ENCODE data around the gene ZNF346.

The ZNF346 gene

GRCh38 chr5:177008716-177009115, 13.8 kb upstream of the ZNF346 start:
- no peak overlapping the region for H2AK5ac ChIP-seq (ENCODE audit: low read length)
- no peak overlapping the region for H4K91ac ChIP-seq (ENCODE audit: low read depth, low read length)
- H3K18ac ChIP-seq (ENCODE audit: low read length), result no peak overlapping the region
- peaks cover 11% of the 10 kb centered on the region for H3K79me1 ChIP-seq (ENCODE audit: low read length)
- no peak overlapping the region for H3K9ac ChIP-seq (ENCODE audit: low read length)
- WGBS (ENCODE audit: extremely low coverage, insufficient coverage, insufficient read length), result no CpG with 5 or more reads among the region's 2 CpGs
- H3K36me3 ChIP-seq (ENCODE audit: control insufficient read depth in 1 of 2, insufficient read depth in 2 of 2, low read length in 2 of 2), result no peaks in the 10 kb centered on the region
- H2AFZ ChIP-seq (ENCODE audit: insufficient read depth, low read length, poor library complexity), result no peak overlapping the region
- H3K27me3 ChIP-seq (ENCODE audit: insufficient read depth, low read length), result no peaks in the 10 kb centered on the region
- no peak overlapping the region for H3K4me3 ChIP-seq (ENCODE audit: low read depth, low read length)
- H3K4me1 ChIP-seq (ENCODE audit: control insufficient read depth in 1 of 2, insufficient read depth in 2 of 2, low read length in 2 of 2), result peaks cover 2 to 5% of the 10 kb centered on the region in 2 experiments
- H3K4me2 ChIP-seq (ENCODE audit: low read length), result no peak overlapping the region
- no peak overlapping the region for H3K4ac ChIP-seq (ENCODE audit: low read depth, low read length)
- peaks cover 11% of the 10 kb centered on the region for H3K79me2 ChIP-seq (ENCODE audit: control insufficient read depth, insufficient read depth, low read length, poor library complexity)
- no peak for DNase-seq
- no peak overlapping the region for H4K12ac ChIP-seq (ENCODE audit: low read depth, low read length)
- H2BK120ac ChIP-seq (ENCODE audit: insufficient read depth, low read length, poor library complexity), result no peak overlapping the region
- no peak overlapping the region for H3K27ac ChIP-seq (ENCODE audit: low read depth, low read length)
- H3K23ac ChIP-seq (ENCODE audit: low read length), result no peak overlapping the region
- no peak overlapping the region for H2BK5ac ChIP-seq (ENCODE audit: low read depth, low read length, poor library complexity)
- H4K8ac ChIP-seq (ENCODE audit: low read depth, low read length), result no peak overlapping the region
- no peak overlapping the region for H2BK12ac ChIP-seq (ENCODE audit: low read length)
- H3K9me3 ChIP-seq (ENCODE audit: insufficient read depth, low read depth, low read length), result peaks cover 1% of the 10 kb centered on the region
- H3K14ac ChIP-seq (ENCODE audit: low read length), result no peak overlapping the region

GRCh38 chr5:177010153-177010552, 12.3 kb upstream of the ZNF346 start:
- no peak for DNase-seq
- Histone ChIP-seq H3K9me3 (ENCODE audit: insufficient read depth, low read depth, low read length) (peaks cover 1% of the 10 kb centered on the region), H2AK5ac (ENCODE audit: low read length) (no peak overlapping the region), H3K4me2 (ENCODE audit: low read length) (no peak overlapping the region), H3K79me2 (ENCODE audit: control insufficient read depth, insufficient read depth, low read length, poor library complexity) (peaks cover 5% of the 10 kb centered on the region), H4K12ac (ENCODE audit: low read depth, low read length) (no peak overlapping the region), H3K36me3 (ENCODE audit: control insufficient read depth in 1 of 2, insufficient read depth in 2 of 2, low read length in 2 of 2) (no peaks in the 10 kb centered on the region), H3K9ac (ENCODE audit: low read length) (no peak overlapping the region), H4K8ac (ENCODE audit: low read depth, low read length) (no peak overlapping the region), H2AFZ (ENCODE audit: insufficient read depth, low read length, poor library complexity) (no peak overlapping the region), H2BK120ac (ENCODE audit: insufficient read depth, low read length, poor library complexity) (no peak overlapping the region), H3K27ac (ENCODE audit: low read depth, low read length) (no peak overlapping the region), H3K23ac (ENCODE audit: low read length) (no peak overlapping the region), H4K91ac (ENCODE audit: low read depth, low read length) (no peak overlapping the region), H2BK5ac (ENCODE audit: low read depth, low read length, poor library complexity) (no peak overlapping the region), H3K79me1 (ENCODE audit: low read length) (peaks cover 11% of the 10 kb centered on the region), H3K4ac (ENCODE audit: low read depth, low read length) (no peak overlapping the region), H3K14ac (ENCODE audit: low read length) (no peak overlapping the region), H3K27me3 (ENCODE audit: insufficient read depth, low read length) (no peaks in the 10 kb centered on the region), H3K18ac (ENCODE audit: low read length) (no peak overlapping the region), H2BK12ac (ENCODE audit: low read length) (no peak overlapping the region), H3K4me1 (ENCODE audit: control insufficient read depth in 1 of 2, insufficient read depth in 2 of 2, low read length in 2 of 2) (peaks cover 0 to 5% of the 10 kb centered on the region in 2 experiments), H3K4me3 (ENCODE audit: low read depth, low read length) (no peak overlapping the region)
- no CpG with 5 or more reads among the region's 4 CpGs for WGBS (ENCODE audit: extremely low coverage, insufficient coverage, insufficient read length)

GRCh38 chr5:177015156-177015555, 7.3 kb upstream of the ZNF346 start:
- Histone ChIP-seq H3K23ac (ENCODE audit: low read length) (peak overlapping the region; percentile 75), H3K27me3 (ENCODE audit: insufficient read depth, low read length) (no peaks in the 10 kb centered on the region), H2BK120ac (ENCODE audit: insufficient read depth, low read length, poor library complexity) (no peak overlapping the region), H2AFZ (ENCODE audit: insufficient read depth, low read length, poor library complexity) (no peak overlapping the region), H3K4ac (ENCODE audit: low read depth, low read length) (no peak overlapping the region), H2BK5ac (ENCODE audit: low read depth, low read length, poor library complexity) (no peak overlapping the region), H3K27ac (ENCODE audit: low read depth, low read length) (no peak overlapping the region), H3K9ac (ENCODE audit: low read length) (peak overlapping the region; percentile 56), H3K9me3 (ENCODE audit: insufficient read depth, low read depth, low read length) (no peaks in the 10 kb centered on the region), H3K14ac (ENCODE audit: low read length) (no peak overlapping the region), H4K12ac (ENCODE audit: low read depth, low read length) (no peak overlapping the region), H2BK12ac (ENCODE audit: low read length) (no peak overlapping the region), H3K79me2 (ENCODE audit: control insufficient read depth, insufficient read depth, low read length, poor library complexity) (no peaks in the 10 kb centered on the region), H2AK5ac (ENCODE audit: low read length) (no peak overlapping the region), H3K36me3 (ENCODE audit: control insufficient read depth in 1 of 2, insufficient read depth in 2 of 2, low read length in 2 of 2) (no peaks in the 10 kb centered on the region), H3K79me1 (ENCODE audit: low read length) (no peaks in the 10 kb centered on the region), H3K4me2 (ENCODE audit: low read length) (no peak overlapping the region), H4K8ac (ENCODE audit: low read depth, low read length) (no peak overlapping the region), H3K18ac (ENCODE audit: low read length) (no peak overlapping the region), H3K4me3 (ENCODE audit: low read depth, low read length) (no peak overlapping the region), H4K91ac (ENCODE audit: low read depth, low read length) (no peak overlapping the region), H3K4me1 (ENCODE audit: control insufficient read depth in 1 of 2, insufficient read depth in 2 of 2, low read length in 2 of 2) (no peaks in the 10 kb centered on the region)
- no peak for DNase-seq
- WGBS (ENCODE audit: extremely low coverage, insufficient coverage, insufficient read length), result no CpG with 5 or more reads among the region's 4 CpGs

- H2AFZ ChIP-seq (ENCODE audit: insufficient read depth, low read length, poor library complexity), result no peak overlapping the region
- no peak overlapping the region for H3K4ac ChIP-seq (ENCODE audit: low read depth, low read length)
- no peaks in the 10 kb centered on the region for H3K9me3 ChIP-seq (ENCODE audit: insufficient read depth, low read depth, low read length)
- no peak overlapping the region for H2BK5ac ChIP-seq (ENCODE audit: low read depth, low read length, poor library complexity)
- H3K79me2 ChIP-seq (ENCODE audit: control insufficient read depth, insufficient read depth, low read length, poor library complexity), result peaks cover 5% of the 10 kb centered on the region
- H3K79me1 ChIP-seq (ENCODE audit: low read length), result peaks cover 7% of the 10 kb centered on the region
- no peak overlapping the region for H3K18ac ChIP-seq (ENCODE audit: low read length)
- H4K91ac ChIP-seq (ENCODE audit: low read depth, low read length), result no peak overlapping the region
- no peak overlapping the region for H3K27ac ChIP-seq (ENCODE audit: low read depth, low read length)
- no peak for DNase-seq
- no peak overlapping the region for H3K4me3 ChIP-seq (ENCODE audit: low read depth, low read length)
- no peak overlapping the region for H2AK5ac ChIP-seq (ENCODE audit: low read length)
- no peak overlapping the region for H2BK12ac ChIP-seq (ENCODE audit: low read length)
- H3K4me2 ChIP-seq (ENCODE audit: low read length), result no peak overlapping the region
- WGBS (ENCODE audit: extremely low coverage, insufficient coverage, insufficient read length), result no CpG with 5 or more reads among the region's 2 CpGs
- no peaks in the 10 kb centered on the region for H3K27me3 ChIP-seq (ENCODE audit: insufficient read depth, low read length)
- no peak overlapping the region for H3K23ac ChIP-seq (ENCODE audit: low read length)
- H3K36me3 ChIP-seq (ENCODE audit: control insufficient read depth in 1 of 2, insufficient read depth in 2 of 2, low read length in 2 of 2), result no peaks in the 10 kb centered on the region
- H3K9ac ChIP-seq (ENCODE audit: low read length), result no peak overlapping the region
- H3K14ac ChIP-seq (ENCODE audit: low read length), result no peak overlapping the region
- H3K4me1 ChIP-seq (ENCODE audit: control insufficient read depth in 1 of 2, insufficient read depth in 2 of 2, low read length in 2 of 2), result peaks cover under 1 to 3% of the 10 kb centered on the region in 2 experiments
- H4K12ac ChIP-seq (ENCODE audit: low read depth, low read length), result no peak overlapping the region
- H4K8ac ChIP-seq (ENCODE audit: low read depth, low read length), result no peak overlapping the region
- no peak overlapping the region for H2BK120ac ChIP-seq (ENCODE audit: insufficient read depth, low read length, poor library complexity)
Observed at GRCh38 chr5:177018341-177018740, 4.2 kb upstream of the ZNF346 start.

Data from trophoblast cell (in vitro differentiated cells and primary cell).